GM18520 (cell line): ENCODE results near the gene QKI.
"Not testable (repeated sequence)": the region's sequence is repeated elsewhere in the genome, so short reads cannot be mapped to it uniquely, and the experiment has no call there.

Experiments used
- ATAC-seq: cut with Tn5 transposase; IDR thresholded peaks from one replicate; pipeline ENCODE4 v1.9.1; 2021; ENCODE audit not compliant: unreplicated experiment

Gene QKI

DNA sequence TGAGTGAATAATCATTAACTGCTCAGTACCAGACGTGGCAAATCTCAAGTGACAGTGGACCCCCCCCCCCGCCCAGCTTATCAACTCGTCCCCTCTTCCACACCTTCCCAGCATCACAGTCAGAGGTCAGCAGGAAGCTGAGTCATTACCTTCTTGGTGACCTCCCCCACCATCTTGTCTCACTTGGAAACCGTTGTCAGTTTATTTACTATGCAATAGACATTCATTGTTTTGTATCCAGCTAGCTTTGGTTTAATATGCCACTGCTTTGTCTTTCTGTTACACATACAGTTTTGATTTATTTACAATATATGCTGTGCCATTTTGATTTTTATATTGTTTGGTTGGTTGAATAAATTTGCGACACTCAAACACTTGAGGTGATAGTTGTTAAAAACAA, 158.1 kb downstream of the QKI start:
- ATAC-seq = no peak

DNA sequence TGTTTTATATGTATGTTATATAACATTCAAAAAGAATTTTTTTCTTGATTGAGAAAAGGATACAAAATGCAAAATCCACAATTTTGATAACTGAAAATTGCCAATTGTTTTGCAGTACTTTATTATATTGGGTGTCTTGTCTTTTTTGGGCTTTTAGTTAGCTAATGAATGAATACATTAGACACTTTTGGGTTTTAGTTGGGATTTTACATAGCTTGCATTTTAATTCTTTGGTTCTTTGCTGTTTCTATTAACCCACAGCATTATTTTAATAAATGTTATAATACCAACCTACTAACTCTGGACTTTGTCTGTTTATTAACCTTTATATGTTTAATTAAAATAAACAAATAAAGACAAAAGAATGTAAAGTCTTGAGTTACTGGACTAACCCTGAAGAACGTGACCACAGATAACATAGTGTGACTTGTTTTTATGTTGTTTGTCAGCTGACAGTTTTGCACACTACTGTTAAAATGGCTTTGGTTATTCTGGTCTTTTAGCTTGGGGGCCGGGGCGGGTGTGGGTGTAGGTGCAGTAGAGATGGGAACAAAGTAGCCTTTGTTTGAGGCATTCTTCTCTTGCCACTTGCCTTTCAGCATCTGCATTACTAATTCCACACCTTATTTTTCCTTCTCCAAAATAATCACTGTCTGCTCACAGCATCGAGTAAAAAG, 159.1 kb downstream of the QKI start:
- no peak for ATAC-seq

DNA sequence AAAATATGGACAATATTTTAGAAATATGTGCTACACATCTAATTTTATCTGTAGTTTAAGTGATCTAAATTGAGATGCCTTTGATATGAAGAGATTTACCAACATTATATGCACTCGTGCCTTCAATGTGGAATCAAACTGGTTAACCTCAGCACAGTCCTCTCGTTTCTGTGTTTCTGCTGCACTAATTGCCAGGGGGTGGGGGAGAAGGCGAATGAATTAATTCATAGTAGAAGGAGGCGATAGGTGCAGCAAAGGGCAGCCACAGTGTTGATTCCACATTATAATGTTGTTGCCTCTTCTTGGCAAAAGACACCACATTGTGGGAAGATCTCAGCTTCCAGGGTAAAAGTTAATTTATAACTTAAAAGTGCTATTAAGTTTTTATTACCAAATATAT, 161.6 kb downstream of the QKI start:
- ATAC-seq = no peak

DNA sequence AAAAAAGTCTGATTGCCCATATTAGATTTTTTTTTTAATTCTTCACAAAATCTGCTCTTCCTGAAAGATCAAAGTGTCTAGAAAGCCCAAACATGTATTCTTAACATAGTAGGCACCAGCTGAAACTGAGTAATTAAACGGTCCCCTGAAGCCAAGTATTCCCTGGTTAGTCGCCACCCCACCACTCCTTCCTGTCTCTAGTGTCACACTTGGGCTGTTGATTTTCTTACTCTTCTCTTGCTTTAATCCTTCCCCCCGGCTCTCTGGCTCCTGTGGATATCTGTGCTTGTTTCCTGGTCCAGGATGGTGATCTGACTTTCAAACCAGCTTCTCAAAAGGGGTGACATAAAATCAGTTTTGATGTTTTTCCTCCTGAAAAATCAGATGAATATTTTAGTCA, 162.9 kb downstream of the QKI start:
- ATAC-seq = no peak

DNA sequence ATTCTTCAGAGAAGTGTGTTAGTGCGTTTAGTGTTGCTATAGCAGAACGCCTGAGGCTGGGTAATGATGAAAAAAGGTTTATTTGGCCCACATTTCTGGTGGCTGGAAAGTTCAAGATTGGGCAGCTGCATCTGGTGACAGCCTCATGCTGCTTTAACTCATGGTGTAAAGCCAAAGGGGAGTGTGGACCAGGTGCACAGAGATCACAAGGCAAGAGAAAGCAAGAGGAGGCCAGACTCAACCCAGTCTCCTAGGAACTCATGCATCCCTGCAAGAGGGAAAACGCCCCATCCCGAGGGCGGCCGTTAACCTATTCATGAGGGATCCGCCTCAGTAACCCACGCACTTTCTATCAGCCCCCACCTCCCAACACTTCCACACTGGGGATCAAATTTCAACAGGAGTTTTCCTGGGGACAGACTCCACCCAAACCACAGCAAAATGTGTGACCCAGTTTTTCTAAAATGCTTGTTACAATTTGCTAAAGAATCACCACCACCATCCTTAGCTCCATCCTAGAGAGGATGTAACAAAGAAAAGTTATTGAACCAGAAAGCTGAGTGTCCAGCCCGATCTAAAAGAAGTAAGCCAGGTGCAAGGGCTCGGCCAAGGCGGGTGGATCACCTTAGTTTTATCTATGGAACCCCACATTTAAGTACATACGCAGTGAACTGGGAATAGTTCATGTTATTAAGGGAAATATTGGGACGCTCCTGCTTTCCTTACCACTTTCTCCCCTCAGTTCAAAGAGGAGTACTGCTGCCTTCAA, 164.8 kb downstream of the QKI start:
- ATAC-seq = no peak

DNA sequence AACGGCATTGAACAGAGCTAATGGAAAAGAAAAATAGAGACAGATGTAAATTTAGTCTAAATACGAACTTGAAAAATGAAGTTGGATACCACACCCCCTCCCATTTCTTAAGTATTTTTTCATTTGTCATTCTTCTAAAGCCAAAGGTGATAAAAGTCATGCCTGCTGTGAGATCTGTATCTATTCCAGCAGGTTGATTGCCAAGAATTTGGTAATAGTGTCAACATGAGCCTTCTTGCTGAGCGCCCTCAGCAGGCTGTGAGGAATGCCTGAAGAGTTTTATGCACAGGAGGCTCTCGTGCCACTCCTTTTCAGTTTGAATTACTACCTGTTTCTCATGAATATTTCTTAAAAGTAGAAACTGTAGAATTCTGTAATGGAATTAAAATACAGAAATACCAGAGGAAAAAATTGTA, 165.4 kb downstream of the QKI start:
- no peak for ATAC-seq

DNA sequence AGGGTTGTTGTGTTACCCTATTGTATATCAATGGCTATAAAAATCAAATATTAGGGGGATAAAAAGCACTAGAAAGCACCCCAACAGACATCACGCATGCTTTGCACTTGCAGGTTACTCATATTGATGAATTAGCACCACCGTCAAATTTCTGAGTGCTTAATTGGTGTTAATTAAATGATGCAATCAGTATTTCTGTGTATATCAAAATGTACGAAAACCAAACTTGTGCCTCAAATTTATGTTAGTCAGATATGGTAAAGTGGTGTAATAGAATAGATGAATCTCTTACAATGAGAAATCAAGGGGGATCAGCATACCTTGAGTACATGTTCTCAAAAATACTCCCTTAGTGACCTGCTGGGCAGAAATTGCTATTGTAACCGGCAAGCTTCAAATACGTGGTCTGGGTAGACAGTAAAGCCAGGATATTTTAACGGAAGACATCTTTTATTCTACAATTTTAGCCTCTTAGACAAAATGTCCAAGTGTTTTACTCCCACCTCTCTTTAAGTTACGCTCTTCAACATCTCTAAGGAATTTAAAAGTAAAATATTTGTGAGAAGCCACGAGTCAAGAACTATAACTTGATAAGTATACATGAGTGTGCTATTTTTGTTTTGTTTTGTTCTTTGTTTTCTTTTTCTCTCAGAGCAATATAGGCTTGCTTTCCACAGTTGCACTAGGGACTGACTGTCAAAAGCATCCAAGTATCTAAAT, 166.0 kb downstream of the QKI start:
- no peak for ATAC-seq

DNA sequence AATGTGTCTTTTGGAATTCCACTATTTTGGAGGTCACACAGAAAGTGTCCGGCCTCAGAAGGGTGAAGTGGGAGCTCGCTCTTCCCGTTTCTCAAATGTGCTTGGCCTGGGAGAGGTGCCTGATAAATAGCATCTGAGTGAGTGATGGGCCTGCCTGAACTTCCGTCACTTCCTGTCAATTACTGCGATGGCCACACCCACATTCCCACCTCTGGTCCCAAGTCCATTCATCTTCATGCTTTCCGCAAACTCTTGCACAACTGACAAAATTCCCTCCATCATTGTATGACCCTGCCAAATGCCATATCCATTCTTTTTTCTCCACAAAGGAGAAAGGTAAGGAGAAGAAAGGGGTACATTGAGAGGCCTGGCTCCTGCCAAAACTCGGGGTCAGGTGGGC, 169.0 kb downstream of the QKI start:
- ATAC-seq = no peak

DNA sequence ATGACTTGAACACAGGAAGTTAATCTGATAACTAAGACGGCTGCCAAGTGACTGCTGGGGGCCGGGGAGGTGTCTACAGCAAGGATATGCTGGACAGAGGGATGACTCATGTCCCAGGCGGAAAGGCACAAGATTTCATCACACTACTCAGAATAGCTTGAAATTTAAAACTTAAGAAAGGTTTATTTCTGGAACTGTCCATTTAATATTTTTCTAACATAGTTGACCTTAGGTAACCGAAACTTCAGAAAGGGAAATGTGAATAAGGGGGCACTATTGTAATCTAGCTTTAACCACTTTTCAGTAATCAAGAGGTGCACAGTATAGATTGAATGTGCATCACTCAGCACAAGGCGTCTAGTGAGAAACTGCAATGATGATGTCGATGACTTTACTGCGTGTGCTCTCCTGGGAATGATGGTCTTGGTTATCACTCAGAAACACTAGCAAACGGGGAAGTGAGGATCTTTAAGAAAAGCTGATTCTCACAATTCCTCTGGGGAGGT, 171.5 kb downstream of the QKI start:
- no peak for ATAC-seq

DNA sequence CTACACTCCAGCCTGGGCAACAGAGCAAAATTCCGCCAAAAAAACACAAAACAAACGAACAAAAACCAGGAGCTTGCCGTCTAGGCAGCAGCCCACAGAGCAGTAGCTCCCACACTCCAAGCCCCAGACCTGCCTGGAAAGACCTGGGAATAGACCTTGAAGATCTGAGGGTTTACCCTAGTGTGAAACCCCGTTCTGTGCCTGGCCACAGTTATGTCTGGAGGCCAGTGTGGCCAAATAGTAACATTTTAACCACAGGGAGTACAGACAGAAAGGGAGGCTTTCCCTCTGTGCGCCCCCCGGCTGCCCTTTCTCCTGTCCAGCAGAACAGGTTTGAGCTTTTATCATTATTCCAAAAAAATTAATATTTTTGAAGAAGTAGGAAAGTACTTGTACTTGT, 172.4 kb downstream of the QKI start:
- ATAC-seq = no peak

DNA sequence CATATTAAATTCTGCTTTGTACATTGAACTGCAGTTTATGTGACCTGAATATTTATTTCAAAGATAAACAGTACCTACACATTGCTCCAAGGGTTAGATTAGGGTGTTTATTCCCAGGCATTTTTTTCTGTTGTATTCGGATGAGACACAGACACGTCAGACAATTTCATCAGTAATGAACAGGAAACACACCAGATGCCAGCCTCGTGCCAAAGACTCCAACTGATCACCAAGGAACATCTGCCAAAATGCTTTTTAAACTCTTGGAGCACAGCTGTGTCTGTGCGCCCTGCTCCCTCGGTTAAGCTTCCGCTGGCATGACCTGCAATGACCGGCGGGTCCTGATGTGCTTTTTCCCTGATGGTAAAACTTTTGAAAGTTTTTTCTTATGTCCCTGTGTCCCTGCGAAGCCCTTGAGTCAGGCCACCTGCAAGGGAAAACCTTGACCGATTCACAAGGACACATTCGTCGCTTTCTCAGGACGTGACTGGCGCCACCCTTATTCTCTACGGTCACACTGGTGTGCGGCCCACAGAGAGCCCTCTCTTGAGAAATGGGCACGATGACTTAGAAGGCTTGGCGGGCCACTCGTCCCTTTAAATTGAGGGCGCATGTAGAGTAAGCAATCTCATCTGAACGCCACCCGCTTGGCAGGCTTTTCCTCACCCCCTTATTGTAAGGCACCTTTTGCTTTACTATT, 173.9 kb downstream of the QKI start:
- ATAC-seq = no peak

DNA sequence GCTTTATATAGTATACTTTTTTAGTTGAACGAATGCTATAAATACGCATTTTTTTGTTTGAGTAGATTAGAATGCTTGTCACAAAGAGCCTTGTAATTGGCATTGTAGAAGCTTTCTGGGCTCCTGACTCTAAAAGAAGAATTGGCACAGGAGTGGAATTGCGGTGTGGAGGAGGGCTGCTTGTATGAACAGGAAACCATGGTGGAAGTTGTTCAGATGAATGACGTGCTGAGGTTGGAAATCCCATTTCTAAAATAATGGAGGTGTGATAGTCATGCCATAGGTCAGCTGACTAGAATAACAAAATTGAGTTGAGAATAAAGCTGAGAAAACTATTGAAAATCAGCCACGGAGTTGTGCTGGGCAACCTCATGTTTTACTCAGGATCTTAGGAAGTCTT, 174.9 kb downstream of the QKI start:
- no peak for ATAC-seq

DNA sequence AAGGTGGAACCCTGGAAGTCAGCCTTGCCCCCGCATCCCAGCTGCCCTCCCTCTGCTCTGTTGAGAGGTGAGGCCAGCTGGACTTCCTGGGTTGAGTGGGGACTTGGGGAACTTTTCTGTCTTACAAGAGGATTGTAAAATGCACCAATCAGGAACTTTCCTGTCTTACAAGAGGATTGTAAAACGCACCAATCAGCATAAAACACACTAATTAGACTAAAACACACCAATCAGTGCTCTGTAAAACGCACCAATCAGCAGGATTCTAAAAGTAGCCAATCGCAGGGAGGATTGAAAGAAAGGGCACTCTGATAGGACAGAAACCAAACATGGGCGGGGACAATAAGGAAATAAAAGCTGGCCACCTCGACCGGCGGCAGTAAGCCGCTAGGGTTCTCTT, 175.6 kb downstream of the QKI start:
- ATAC-seq = not testable (repeated sequence)

DNA sequence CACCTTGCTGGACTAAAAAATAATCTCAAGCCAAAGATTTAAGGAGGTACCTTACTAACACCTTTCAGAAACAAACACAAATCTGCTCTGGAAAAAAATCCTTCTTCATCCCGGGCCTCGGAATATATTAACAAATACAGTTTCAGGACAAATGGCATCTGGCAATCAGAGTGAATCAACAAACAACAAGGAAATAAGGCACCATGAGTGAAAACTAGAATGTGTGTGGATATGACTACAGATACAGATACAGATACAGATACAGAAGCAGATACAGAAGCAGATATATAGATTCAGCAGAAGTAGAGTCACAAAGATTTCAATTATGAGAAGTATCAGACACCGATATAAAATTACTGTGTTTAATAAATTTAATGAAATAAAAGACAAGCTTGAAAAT, 178.4 kb downstream of the QKI start:
- no peak for ATAC-seq

DNA sequence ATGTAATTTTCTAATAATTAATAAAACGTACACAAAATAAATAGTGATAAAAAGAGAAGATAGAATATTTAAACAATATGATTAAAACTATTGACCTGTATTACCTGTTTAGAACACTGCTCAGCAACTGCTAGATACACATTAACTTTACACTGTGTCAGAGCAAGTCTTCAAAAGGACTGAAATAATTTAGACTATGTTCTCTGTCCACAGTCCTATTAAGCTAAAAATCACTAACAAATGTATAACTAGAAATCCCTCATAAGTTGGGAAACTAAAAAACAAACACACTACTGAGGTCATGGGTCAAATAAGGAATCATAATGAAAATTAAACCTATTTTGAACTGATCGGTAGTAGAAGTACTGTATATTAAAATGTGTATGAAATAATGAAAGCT, 181.7 kb downstream of the QKI start:
- ATAC-seq = no peak

DNA sequence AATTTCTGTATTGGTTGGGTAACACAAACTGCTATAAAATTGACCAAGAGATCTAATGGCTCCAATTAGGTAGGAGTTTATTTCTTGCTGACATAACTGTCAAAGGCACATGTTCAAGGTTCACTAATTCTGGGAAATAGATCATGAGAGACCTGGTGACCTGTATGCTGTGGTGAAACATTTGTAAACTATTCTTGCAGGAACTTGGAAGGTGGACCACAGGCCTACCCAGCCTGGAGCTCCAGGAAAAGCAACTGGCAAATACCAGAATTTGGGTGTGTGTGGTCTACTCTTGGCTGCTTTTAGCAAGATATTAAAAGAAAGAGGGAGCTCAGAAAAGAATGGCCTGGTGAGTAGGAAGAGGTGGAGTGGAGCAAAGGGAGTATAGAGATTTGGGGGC, 184.6 kb downstream of the QKI start:
- ATAC-seq = no peak

DNA sequence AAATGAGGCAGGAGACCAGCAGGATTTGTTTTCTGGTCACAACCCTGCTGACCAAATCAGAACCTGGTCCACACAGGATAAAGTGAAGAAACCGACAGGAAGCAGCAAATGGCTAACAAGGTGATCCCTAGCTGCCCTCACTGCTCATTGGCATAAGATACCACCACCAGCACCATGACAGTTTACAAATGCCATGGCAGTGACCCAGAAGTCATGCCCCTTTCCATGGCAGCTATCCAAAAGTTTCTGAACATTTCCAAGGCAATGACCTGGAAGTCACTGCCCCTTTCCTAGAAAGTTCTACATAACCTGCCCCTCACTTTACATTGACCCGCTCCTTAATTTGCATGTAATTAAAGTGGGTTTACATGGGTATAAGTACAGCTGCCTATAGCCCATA, 185.2 kb downstream of the QKI start:
- no peak for ATAC-seq

DNA sequence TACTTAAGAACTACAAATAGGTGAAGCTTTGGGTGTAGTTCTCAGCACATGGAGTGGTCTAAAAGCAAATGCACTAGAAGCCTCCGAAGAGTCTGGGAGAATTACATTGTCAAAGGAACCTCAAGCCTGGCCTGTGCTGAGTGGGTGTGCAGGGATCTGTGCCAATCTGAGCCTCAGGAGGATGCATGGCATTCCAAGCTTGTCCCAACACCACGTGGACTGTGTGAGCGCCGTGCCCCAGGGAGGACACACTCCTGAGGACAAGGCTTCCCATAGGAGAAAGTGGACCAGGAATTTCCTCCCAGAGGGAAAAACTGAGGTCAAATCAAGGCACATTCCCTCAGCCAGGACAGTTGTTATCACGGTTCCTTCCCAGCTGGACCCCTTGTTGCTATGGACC, 185.8 kb downstream of the QKI start:
- ATAC-seq = no peak

DNA sequence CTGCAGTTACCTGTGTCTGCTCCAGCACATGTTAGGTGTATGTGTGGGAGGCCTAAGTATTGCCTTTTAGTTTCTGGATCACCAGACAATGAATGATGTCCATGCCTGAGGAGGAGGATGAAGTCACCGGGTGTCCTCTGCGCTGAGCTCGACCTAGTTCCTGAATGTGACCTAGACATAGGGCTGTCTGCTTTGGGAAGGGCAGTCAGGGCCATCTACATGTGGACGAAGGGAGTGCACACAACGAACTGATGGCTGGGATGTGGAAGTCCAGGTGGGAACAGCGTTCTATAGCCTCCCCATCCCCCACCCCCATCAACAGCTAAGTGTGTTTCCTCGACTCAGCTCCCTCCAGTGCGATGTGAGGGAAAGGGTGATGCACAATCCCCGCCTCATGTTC, 186.3 kb downstream of the QKI start:
- no peak for ATAC-seq

DNA sequence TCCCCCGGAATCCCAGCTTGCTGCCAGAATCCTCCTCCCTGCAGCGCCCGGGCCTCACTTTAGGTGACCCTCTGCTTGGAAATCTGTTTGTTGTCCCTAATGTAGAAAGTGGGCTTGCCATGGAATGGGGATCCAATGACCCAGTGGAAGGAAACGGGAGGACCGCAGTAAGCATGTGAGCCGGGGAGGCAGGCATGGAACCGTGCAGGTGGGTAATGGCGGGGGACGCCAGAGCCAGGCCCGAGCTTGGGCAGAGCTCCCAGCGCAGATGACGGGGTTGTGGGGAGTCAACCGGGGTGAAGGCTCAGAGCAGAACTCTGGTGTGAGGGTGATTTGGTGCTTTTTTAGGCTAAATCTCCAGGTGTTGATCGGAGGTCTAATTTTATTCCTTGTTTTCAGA, 188.3 kb downstream of the QKI start:
- ATAC-seq = no peak

DNA sequence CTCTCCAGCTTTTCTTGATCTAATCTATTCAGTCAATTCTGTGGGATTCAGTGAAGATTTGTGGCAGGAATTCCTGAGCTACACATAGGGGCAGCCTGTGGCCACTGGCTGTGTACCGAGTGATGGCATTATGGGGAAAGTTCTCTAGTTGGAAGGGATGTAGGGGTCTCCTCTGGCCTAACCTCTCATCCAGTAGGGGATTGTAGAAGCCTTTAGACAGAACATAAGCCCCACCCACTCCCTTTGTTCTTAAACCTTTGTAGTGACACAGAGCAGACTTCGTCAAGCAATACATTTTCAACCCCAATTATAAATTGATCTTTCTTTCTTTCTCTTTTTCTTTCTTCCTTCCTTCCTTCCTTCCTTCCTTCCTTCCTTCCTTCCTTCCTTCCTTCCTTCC, 188.9 kb downstream of the QKI start:
- ATAC-seq = no peak
